Measurements from ENCODE around the gene ENPP1. TPM values are rescaled to one million over a fixed set of nuclear protein-coding genes. Genes with fewer than 3 reads are reported as not detected.

ENPP1 gene
- 10 to 100 TPM; 12.0 to 16.0 TPM for total RNA-seq
- polyA plus RNA-seq (ENCODE audit: insufficient read depth, low read depth, low replicate concordance), result 8.3 TPM
- long read RNA-seq, donor 1, result 0 reads
- long read RNA-seq, donor 2, result 0 reads

GRCh38 chr6:131807644-131808459 is at the start of gene ENPP1:
Gene ENPP1 (plus strand): TSS chr6:131808020. CDS start chr6:131808036, 16 bp downstream.
- Histone ChIP-seq H3K27ac (peak within 1 kb of the TSS; percentile 67 to 78), H3K4me3 (peak within 1 kb of the TSS; percentile 67 to 68), H3K27me3 (no peaks in the 10 kb centered on the region), H3K9me3 (no peaks in the 10 kb centered on the region), H3K36me3 (ENCODE audit: low read depth, missing control alignments) (no peaks in the 10 kb centered on the region), H3K4me1 (peaks cover 3% of the 10 kb centered on the region)
- peak in 2 of 3 experiments; percentile 14 to 19 for TF ChIP-seq CTCF (IDR thresholded peaks at IDR 0.05)
- TF ChIP-seq POLR2A (IDR thresholded peaks at IDR 0.05), result no peak
- WGBS, 2 donors, result 1 to 2% methylated on average over 21 to 74 of the region's 99 CpGs
- DNase-seq, result peak; percentile 73
- intact Hi-C loops (cut with DNase I; ENCODE audit: low total_unique reads), result no loop called here

GRCh38 chr6:131758920-131759319 is 48.9 kb upstream of the ENPP1 start:
- Histone ChIP-seq H3K27ac (no peak overlapping the region), H3K36me3 (ENCODE audit: low read depth, missing control alignments) (no peaks in the 10 kb centered on the region), H3K27me3 (no peaks in the 10 kb centered on the region), H3K9me3 (no peaks in the 10 kb centered on the region), H3K4me3 (no peak overlapping the region), H3K4me1 (no peaks in the 10 kb centered on the region)
- 88 to 91% methylated on average over 4 of the region's 4 CpGs for WGBS, 2 donors
- DNase-seq, result no peak
- TF ChIP-seq CTCF (IDR thresholded peaks at IDR 0.05), result no peak
- TF ChIP-seq POLR2A (IDR thresholded peaks at IDR 0.05), result no peak
- intact Hi-C loops (cut with DNase I; ENCODE audit: low total_unique reads), result no loop called here

GRCh38 chr6:131761060-131761761 is 46.6 kb upstream of the ENPP1 start:
- Histone ChIP-seq H3K27ac (no peak overlapping the region), H3K4me3 (no peak overlapping the region), H3K27me3 (no peaks in the 10 kb centered on the region), H3K36me3 (ENCODE audit: low read depth, missing control alignments) (no peaks in the 10 kb centered on the region), H3K4me1 (peaks cover 13% of the 10 kb centered on the region), H3K9me3 (no peaks in the 10 kb centered on the region)
- 42 to 52% methylated on average over 6 of the region's 6 CpGs for WGBS, 2 donors
- intact Hi-C loops (cut with DNase I; ENCODE audit: low total_unique reads), result no loop called here
- DNase-seq, result no peak
- TF ChIP-seq CTCF (IDR thresholded peaks at IDR 0.05), result no peak
- no peak for TF ChIP-seq POLR2A (IDR thresholded peaks at IDR 0.05)

- Histone ChIP-seq H3K9me3 (no peaks in the 10 kb centered on the region), H3K27me3 (no peaks in the 10 kb centered on the region), H3K27ac (no peak overlapping the region), H3K36me3 (ENCODE audit: low read depth, missing control alignments) (no peaks in the 10 kb centered on the region), H3K4me3 (no peak overlapping the region), H3K4me1 (peaks cover 13% of the 10 kb centered on the region)
- TF ChIP-seq POLR2A (IDR thresholded peaks at IDR 0.05) (no peak), CTCF (IDR thresholded peaks at IDR 0.05) (no peak)
- 80 to 93% methylated on average over 1 of the region's 1 CpG for WGBS, 2 donors
- intact Hi-C loops (cut with DNase I; ENCODE audit: low total_unique reads), result no loop called here
- DNase-seq, result no peak
Observed at GRCh38 chr6:131761762-131762067, 46.1 kb upstream of the ENPP1 start.
